A549 (cell line): ENCODE measurements around the gene EHD2.

Source experiments
- CEBPB ChIP-seq, 2 experiments: fragments of >200 bp in 1 of 2; sonication (Bioruptor Twin) in 1 of 2; formaldehyde crosslinking in 1 of 2; IDR thresholded peaks; 2 replicates each; pipeline ENCODE4 v1.6.1; 2012 to 2016
- RAD21 ChIP-seq, 2 experiments: fragments of >200 bp in 1 of 2; sonication (Bioruptor Twin) in 1 of 2; formaldehyde crosslinking in 1 of 2; IDR thresholded peaks in 1 of 2; conservative IDR thresholded peaks in 1 of 2; 2 replicates in 1 of 2; 3 replicates in 1 of 2; pipeline ENCODE4 v1.6.1; 2012 to 2018; ENCODE audit warnings: inconsistent platforms in 1 of 2

- TF ChIP-seq CEBPB (IDR thresholded peaks at IDR 0.05) (no peak), RAD21 (conservative IDR thresholded peaks at IDR 0.05 in 1 of 2, IDR thresholded peaks at IDR 0.05 in 1 of 2) (no peak)
Measured at GRCh38 chr19:47696635-47697034, 16.6 kb upstream of the EHD2 start.
